Mesenteric fat pad (tissue), 1 donor: ENCODE measurements around the gene PIGC. TPM values are rescaled to one million over a fixed set of nuclear protein-coding genes. Genes with fewer than 3 reads are reported as not detected.

Experiments
- DNase-seq: peaks from one replicate; pipeline ENCODE4 v3.0.0-alpha.2; 2020; ENCODE audit warnings: low spot score
- total RNA-seq: library from RNA; stranded (reverse); fragmentation: NEBNext Ultra II Directional; extraction: Animal tissue kit (Norgen Biotek cat#: 25700); gene quantifications from one replicate; pipeline ENCODE4 v1.2.1, GENCODE V29; 2021
- donor health status: DM: yes; HTN: yes; CAD: no.

The PIGC gene
- total RNA-seq, 1 donor from 2014 or later = 16.6 TPM

DNA sequence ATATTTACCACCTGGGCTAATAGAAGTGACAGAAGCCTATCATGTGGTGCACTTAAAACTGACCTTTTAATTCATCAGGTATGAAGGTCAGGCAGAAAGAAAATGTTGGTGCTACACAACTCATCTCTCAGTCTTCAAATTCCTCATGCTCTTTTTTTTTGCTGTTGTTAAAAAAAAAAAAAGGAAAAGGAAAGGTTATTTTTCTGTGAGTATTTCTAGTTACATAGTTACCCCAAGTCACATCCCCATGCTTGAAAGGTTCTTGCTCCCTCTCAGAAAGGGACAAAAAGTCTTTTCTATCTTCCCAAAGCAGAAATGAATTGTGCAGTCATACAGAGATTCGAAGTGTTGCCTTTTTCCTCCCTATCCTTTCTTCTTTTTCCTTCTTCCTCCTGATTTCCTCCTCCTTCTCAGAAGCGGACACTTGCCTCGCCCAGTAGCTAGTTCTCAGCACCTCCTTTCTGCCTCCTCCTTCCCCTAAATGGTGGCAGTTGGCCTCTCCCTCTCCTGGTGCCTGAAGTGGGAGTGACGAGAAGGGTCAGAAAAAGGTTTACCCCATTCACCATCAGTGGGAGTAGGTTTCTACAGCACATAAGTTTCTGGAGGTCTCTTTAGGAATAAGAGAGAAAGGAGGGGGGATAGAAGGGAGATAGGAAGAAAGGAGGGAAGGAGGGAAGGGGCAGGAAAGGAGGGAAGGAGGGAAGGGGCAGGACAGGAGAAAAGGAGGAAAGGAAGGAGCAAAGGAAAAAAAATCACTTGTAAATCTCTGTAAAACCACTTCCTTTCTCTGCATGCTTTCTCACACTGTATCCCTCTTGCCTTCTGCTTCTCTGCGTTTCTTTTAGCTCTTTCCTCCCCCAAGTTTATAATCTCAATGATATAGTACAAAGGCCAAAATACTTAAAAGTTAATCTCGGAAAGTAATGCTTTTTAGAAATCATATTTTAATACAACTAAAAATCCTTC lies 43.8 kb downstream of the PIGC start:
- no peak for DNase-seq

DNA sequence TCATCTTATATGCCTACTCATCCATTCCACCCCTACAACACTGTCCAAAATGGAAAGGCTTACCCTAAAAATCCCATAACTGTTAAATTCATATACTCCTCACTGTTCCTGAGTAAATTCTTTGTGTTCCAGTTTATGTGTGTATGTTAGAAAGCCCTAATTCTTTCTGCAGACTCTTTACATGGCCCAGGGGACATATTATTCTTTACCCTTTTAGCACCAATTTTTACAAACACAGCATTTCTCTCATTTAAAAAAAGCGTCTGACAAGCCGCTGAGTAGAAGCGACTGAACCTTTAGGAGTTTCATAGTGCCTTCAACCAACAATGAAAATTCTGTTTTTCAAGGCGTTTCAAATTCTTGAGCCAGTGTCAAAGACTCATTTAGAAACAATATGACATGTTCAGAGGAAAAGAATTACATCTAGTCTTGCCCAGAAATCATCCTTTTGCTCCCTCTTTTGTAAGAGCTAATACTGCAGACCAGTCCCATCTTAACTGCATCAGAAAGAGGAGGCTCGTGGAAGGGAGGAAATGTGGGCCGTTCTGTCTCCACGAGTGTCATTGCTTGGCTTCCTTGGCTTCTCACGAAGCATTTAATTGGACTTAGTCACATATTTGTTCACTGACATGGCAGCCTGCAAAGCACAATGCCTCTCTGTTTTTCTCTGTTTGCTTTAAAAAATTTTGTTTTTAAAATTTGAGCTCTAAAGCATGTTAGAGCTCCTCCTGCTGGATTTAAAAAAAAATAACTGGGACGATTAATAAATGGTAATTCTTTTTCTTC lies 44.7 kb downstream of the PIGC start:
- DNase-seq = no peak

DNA sequence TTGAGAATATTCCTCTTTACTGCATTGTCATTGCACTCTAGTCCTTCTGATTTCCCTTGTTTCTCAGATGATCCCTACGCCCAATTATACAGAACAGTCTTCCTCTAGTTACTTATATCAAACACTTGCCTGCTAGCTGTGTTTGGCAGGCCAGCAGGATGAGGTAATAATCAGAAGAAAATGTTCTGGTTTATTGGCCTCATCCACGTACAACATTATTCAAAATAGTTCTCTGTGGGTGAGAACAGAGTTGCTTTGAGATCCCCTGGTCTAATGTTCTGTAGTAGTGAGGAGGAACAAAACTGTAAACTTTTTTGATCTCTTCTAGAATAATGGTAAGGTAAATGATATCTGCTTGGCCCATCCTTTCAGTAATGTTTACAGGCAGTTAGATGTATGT lies 45.7 kb downstream of the PIGC start:
- DNase-seq = no peak

DNA sequence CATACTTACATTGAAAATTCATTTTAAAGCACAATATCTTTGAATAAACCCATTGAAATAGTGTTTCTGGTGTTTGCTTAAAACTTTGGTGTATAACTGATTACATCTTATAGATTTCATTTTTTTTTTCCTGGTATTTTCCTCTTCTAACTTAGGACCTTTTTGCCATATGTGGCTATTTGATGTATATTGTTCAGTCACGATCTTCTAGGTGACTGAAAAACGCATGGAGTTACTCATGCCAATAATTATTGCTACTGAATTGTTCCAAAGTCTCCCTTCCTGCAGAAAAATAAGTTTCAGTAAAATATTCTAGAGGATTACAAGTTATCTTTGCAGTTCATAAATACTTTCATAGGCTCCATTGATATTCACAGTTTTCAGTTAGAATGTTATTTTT lies 46.2 kb downstream of the PIGC start:
- DNase-seq = no peak

DNA sequence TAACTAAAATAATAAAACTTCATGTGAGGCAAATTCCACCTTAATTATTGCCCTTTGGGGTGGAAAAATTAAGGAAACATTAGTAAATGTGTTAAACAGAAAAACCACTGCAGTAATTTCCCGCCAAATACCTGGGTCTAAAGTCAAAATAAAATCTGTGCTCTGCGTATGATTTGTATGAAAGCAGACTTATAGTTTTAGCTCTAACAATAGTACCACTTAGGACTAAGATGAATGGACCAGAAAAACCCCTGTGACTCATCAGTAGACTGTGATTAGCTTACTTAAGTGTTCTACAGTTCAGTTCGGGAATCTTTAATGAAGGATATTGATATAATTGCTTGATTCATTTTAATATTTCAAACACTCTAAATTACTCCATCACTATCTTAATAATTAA lies 46.6 kb downstream of the PIGC start:
- DNase-seq = no peak

DNA sequence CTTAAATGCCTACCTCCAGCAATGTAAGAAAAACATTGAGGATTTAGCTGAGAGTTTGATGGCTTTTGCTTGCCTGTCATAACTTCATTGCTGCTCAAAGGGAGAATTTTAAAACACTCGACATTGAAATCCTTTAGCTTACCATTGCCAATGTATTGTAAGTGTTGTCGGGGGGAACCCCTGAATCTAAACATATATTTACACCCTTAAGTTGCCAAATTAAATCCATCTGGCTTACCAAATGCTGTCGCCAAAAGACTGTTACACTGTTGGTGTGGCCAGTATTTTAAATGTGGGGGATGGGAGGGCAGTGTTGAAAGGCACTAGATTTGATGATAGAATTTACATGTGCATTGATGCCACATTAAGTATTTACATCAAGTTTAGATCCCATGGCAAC lies 48.3 kb downstream of the PIGC start:
- no peak for DNase-seq

DNA sequence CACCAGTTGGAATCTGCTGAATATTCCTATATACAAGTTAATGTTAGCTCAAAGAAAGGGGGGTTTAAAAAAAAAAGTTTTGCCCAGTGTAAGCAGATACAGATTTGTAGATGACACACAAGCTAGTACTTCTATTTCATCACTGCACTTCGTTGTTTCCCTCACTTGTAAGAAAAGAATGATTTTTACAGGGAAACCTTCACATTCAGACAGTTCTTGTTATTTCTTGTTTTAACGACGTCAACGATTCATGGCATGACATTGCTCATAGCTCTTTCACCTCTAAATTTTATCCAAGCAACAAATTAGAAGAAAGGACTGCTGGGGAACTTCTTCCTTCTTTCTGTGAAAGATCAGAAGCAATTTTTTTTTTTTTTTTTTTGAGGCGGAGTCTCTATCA lies 49.1 kb downstream of the PIGC start:
- DNase-seq = no peak

DNA sequence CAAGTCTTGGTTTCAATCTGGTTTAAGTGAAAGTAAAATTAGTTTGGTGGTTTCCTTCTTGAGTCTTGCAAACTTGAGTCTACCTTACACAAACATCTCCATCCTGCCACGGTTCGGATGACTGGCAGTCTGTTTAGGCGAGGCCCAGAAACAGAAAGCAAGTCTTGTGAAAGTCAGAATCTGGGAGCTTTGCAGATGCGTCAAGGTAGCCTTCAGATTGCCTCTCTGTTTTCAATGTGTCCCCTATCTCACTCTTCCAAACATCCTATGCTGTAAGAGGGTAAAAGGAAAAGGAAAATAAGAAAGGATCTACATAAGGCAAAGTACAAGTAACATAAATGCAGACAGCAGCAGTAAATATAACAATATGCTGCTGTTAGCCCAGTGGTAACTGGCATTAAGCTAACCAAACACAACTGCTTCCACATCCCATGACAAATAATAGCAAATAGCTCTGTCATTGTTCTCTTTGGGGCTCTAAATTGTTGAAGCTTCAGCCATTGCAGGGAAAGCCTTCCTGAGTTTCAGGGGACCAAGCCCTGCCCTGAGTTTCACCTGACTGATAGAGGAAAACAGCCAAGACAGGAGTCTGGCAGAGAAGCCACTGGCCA lies 49.6 kb downstream of the PIGC start:
- DNase-seq = no peak

DNA sequence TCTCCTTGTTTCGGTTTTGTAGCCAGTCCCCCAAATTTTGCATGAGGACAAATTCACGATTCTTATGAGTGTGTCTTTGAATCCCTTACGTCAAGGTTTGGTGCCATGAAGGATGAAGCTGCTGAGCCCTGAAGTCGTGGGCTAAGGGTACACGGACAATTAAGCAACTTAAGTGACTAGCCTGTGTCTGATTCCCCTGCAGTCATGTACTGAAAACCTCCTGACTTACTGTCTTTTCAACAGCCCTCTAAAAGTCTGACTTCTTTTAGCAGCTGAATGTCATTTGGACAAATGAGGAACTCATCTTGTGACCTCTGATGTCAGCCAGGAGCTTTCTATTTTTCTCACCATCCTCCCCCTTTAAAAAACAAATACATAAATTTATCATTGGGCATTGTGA lies 50.5 kb downstream of the PIGC start:
- DNase-seq = no peak

DNA sequence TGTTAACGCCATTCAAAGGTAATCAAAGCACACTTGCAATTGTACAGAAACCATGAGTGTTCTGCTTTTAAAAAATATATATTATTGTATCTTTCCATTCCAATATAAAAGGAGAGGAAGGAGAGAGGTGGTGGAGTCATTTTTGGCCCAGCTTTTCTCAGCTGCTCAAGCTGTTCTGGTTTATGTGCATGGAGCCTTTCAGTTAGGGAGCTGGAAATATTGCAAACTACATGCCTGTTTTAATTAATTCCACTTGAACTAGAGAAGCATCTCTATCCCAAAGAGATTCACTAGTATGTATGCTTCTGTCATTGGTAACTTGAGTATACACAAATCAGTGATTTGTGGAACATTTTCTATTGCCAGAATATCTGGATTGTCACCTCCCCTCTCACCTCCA lies 51.9 kb downstream of the PIGC start:
- DNase-seq = no peak

Other genes starting within 250 kb of the PIGC start
- gene C1orf105, start 23.4 kb downstream of the PIGC start, total RNA-seq = not detected
- 22.1 TPM for gene SUCO, start 89.1 kb upstream of the PIGC start, total RNA-seq
- gene FASLG, start 215.0 kb upstream of the PIGC start, total RNA-seq = not detected